Nasal cavity respiratory epithelium epithelial cell of viscerocranial mucosa (primary cell): ENCODE data around the gene RRAD. TPM values are rescaled to one million over a fixed set of nuclear protein-coding genes. Genes with fewer than 3 reads are reported as not detected.

Experiments used
- total RNA-seq: library from RNA; depleted of rRNA; stranded (reverse); fragments of >200 nt; gene quantifications from 2 replicates; pipeline ENCODE4 v1.2.3, GENCODE V29; 2014

RRAD gene, protein sequence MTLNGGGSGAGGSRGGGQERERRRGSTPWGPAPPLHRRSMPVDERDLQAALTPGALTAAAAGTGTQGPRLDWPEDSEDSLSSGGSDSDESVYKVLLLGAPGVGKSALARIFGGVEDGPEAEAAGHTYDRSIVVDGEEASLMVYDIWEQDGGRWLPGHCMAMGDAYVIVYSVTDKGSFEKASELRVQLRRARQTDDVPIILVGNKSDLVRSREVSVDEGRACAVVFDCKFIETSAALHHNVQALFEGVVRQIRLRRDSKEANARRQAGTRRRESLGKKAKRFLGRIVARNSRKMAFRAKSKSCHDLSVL
- total RNA-seq, result 3.1 and 35.2 TPM in 2 replicates

DNA sequence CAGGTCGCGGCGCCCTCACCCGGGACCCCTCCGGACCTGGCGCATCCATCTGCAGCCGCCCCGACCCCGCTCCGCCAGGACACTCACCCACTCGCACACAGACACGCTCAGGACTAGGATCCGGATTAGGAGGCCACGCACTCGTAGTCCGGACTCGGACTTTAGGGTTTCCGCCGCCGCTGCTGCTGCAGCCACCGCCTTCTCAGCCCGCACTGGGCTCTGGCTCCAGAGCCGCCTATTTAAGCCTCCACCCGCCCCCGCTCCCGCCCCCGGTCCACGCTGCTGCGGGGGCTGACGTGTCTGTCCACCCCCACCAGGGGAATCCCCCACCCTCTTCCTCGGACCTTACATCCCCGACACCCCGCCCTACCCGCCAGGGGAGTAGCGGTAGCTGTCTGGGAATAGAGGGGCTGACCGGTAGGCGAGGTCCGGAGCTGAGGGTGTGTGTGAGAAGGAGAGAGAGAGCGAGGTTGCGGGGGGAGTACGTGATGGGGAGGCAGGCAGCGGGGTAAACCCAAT is at the start of gene RRAD:
RRAD (minus strand) TSS at position 214 of the 519 bp plus-strand sequence. CDS start 356 bp downstream, outside the sequence.

DNA sequence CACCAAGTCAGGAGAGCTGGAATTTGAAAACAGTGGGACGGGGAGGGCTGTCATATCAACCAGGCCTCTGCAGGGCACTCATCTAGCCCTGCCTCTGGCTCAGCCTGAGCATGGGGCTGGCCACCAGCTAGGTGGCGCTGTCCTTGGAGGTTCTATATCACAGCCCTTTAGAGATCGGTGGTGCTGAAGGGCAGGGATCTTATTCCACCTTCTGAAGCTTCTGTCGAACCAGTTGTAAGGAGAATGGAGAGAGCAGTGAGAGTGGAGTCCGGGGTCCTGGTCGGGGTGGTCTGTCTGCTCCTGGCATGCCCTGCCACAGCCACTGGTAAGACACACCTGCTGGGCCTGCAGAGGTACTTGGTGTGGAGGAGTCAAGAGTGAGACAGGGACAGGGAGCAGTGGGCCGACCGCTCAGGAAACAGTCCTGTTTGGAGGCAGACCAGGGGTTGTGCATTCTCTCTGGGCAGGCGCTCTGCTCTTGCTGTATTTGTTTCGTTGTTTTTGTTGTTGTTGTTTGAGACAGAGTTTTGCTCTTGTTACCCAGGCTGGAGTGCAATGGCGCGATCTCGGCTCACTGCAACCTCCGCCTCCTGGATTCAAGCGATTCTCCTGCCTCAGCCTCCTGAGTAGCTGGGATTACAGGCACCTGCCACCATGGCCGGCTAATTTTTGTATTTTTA is 35.9 kb upstream of the RRAD start, which contains the start of gene CES3:
CES3 (plus strand) TSS at position 202 of the 680 bp plus-strand sequence; CDS start at position 244, 42 bp downstream.

DNA sequence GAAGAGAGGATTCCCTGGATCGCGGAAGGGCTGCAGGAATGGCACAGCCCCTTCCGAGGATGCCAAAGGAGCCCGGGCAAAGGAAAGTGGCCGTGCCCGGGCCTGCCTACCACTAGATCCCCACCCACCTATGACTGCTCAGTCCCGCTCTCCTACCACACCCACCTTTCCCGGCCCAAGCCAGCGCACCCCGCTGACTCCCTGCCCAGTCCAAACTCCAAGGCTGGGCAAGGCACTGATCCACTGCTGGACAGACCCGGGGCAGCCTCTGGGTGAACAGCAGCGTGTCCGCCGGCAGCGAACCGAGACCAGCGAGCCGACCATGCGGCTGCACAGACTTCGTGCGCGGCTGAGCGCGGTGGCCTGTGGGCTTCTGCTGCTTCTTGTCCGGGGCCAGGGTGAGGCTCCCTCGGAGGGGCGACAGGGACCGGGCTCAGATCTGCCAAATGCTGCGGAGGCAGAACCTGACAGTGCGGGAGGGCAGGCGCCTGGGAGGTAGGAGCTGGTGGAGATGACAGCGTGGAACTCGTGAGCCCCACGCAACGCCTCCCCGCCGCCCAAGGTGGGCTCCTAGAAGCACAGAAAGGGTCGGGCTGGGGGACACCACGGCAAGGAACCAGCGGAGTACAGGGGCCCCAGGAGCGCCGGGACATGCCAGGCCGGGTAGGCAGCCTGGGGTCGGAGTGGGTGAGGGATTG is 10.1 kb upstream of the RRAD start, which contains the start of gene CES2:
CES2 (plus strand) TSS at position 203 of the 698 bp plus-strand sequence; CDS start at position 323, 120 bp downstream.

DNA sequence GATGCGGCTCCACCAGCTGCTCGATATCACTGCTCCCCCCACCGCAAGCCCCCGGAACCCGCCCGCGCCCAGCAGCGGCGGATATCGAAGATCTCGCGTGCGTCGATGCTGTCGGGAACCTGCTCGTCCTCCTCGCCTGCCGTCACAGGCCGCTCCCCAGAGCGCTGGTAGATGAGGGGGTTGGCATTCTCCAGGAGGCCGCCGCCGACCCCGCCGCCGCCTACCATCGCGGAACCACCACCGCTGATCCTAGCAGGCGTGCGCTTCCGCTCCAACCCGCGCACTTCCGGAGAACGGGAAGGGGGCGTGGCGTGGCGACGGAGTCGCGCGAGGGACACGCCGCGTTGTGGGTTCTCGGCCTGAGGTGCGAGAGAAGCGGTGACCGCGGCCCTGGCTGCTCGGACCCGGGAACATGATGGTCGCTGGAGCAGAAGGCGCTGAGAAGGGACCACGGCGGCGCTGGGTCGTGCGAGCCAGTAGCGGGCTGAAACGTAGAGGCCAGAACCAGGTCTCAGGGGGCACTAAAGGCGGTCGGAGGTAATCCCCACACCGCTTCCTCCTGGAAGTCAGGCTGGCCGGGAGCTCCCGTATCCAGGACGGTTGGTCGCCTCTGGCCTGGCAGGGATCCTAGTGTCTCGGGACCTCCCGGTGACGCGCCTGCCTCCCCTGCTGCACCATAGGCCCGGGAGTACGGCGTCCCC is 9.0 kb upstream of the RRAD start, which contains the start of gene CIAO2B:
CIAO2B (minus strand) TSS at position 265 of the 701 bp plus-strand sequence; CDS start at position 227, 38 bp downstream.

DNA sequence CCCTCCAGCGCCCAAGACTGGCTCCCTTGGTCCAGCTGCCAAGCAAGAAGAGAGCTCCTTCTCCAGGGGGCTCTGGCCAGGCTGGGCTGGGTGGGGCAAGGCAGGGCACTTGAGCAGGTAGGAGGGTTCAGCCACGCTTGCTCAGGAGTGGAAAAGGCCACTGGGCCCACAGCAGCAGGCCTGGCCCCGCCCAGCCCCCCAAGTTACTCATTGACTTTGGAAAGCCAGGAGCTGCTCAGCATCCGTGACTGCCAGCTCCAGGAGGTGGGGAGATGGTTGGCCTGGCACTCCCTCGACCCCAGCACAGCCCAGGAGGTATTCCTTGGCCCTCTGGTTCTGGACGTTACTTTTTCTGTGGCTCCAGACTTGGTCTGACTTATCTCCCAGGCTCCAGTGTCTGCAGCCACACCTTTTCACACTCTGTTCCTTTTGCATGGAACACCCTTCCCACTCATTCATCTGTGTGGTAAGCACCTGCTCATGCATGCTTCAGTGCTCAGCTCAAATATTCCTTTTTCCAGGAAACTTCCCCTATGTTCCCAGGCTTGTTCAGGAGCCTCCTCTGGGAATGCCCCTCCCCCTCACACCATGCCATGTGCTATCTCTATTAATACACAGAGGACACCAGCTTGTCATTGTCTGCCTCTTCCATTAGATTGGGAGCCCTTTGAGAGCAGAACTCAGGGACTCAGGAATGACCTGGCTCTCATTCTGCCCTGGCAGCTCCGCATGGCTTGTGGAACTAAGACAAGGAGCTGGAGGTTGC is 6.3 kb downstream of the RRAD start, which contains the start of gene CDH16:
CDH16 (minus strand) TSS at position 83 of the 766 bp plus-strand sequence. CDS start 820 bp downstream, outside the sequence.

DNA sequence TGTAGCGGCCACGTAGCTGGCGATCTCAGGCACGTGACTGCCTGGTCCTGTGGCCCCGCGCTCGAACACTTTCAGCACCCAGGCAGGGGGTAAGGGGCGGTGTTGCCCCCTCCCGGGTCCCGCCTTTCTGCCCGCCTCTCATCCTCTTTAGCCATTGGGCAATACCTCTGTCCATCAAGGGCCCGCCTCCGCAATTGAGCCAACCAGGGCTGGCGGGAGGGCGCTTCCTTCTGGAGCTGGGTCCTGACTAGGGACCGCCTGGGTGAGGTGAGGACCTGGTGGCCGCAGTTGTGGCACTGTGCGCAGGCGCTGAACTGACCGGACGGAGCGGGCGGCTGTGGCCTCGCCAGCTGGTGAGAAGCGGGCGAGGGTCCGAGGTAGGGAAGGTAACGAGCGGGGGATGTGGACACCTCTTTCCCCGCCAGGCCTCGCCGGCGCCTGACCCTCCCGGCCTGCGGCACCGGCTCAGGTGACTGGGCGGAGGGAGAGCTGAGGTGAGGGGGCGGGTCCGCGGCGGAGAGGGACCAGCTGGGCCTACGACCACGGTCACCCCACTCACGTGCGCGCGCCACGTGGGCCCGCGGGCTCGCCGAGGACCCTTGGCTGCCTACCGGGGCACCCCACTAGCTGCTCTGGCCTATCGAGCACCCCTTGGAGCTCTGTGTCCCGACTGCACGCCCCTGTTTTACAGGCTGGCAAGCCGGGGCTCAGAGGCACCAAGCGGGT is 44.9 kb downstream of the RRAD start, which contains the start of gene PDP2:
PDP2 (plus strand) TSS at position 228 of the 726 bp plus-strand sequence. CDS start 3,770 bp downstream, outside the sequence.

Other genes starting within 250 kb of the RRAD start
- gene CMTM4, start 228.8 kb downstream of the RRAD start, total RNA-seq, result 86.5 and 91.1 TPM in 2 replicates
- gene DYNC1LI2, start 173.9 kb downstream of the RRAD start, total RNA-seq, result 94.0 and 102 TPM in 2 replicates
- under 0.01 and 0.14 TPM in 2 replicates for gene TERB1, start 124.0 kb downstream of the RRAD start, total RNA-seq
- gene NAE1, start 94.6 kb downstream of the RRAD start, total RNA-seq, result 64.6 and 77.6 TPM in 2 replicates
- gene CA7, start 81.1 kb downstream of the RRAD start, total RNA-seq, result not detected in 2 replicates
- gene PDP2, start 45.0 kb downstream of the RRAD start, total RNA-seq, result 13.3 and 17.0 TPM in 2 replicates
- gene CDH16, start 6.7 kb downstream of the RRAD start, total RNA-seq, result 0.07 and 1.0 TPM in 2 replicates
- 97.0 and 215 TPM in 2 replicates for gene CIAO2B, start 8.9 kb upstream of the RRAD start, total RNA-seq
- gene CES2, start 10.0 kb upstream of the RRAD start, total RNA-seq, result 41.4 and 130 TPM in 2 replicates
- 1.4 TPM in 2 replicates for gene CES3, start 35.7 kb upstream of the RRAD start, total RNA-seq
- gene CES4A, start 63.1 kb upstream of the RRAD start, total RNA-seq, result 1.4 and 2.0 TPM in 2 replicates
- 86.8 and 120 TPM in 2 replicates for gene CBFB, start 103.6 kb upstream of the RRAD start, total RNA-seq
- 16.1 and 30.3 TPM in 2 replicates for gene PHAF1, start 184.4 kb upstream of the RRAD start, total RNA-seq
- 9.6 and 11.5 TPM in 2 replicates for gene B3GNT9, start 225.5 kb upstream of the RRAD start, total RNA-seq
- gene TRADD, start 234.4 kb upstream of the RRAD start, total RNA-seq, result 20.1 and 22.2 TPM in 2 replicates
- 3.8 and 7.2 TPM in 2 replicates for gene FBXL8, start 234.4 kb upstream of the RRAD start, total RNA-seq
- 2.4 and 8.4 TPM in 2 replicates for gene HSF4, start 239.2 kb upstream of the RRAD start, total RNA-seq
- gene NOL3, start 245.0 kb upstream of the RRAD start, total RNA-seq, result 16.7 and 22.5 TPM in 2 replicates